ENCODE data around the gene SAMD3.

DNA sequence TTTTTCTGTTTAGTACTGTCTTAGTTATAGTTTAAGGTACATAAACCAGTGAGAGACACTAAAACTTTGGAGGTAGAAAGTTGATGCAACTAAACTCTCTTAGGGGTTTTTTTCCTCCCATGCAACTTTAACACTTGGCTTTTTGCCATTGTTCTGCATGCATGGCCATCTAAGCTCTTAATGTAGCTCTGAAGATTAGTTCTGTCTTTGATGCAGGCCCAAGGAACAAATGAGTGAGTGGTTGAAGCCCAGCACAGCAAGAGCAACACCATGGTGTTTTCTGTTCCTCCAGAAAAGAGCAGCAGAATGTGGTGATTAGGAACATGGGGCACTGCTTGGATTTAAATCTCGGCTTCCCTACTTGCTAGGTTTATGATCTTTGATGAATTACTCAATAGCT, 115.0 kb downstream of the SAMD3 start:
- TF ChIP-seq, protein P1, sequence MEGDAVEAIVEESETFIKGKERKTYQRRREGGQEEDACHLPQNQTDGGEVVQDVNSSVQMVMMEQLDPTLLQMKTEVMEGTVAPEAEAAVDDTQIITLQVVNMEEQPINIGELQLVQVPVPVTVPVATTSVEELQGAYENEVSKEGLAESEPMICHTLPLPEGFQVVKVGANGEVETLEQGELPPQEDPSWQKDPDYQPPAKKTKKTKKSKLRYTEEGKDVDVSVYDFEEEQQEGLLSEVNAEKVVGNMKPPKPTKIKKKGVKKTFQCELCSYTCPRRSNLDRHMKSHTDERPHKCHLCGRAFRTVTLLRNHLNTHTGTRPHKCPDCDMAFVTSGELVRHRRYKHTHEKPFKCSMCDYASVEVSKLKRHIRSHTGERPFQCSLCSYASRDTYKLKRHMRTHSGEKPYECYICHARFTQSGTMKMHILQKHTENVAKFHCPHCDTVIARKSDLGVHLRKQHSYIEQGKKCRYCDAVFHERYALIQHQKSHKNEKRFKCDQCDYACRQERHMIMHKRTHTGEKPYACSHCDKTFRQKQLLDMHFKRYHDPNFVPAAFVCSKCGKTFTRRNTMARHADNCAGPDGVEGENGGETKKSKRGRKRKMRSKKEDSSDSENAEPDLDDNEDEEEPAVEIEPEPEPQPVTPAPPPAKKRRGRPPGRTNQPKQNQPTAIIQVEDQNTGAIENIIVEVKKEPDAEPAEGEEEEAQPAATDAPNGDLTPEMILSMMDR (IDR thresholded peaks at IDR 0.05): no peak
- TF ChIP-seq POLR2A (IDR thresholded peaks at IDR 0.05) (no peak), POLR2AphosphoS5 (IDR thresholded peaks at IDR 0.05) (no peak), EP300 (IDR thresholded peaks at IDR 0.05; ENCODE audit: low read depth) (no peak)

Data from transverse colon (tissue), 4 donors.